ENCODE measurements around the gene CACNA1B.

The CACNA1B gene

GRCh38 chr9:137975527-137975913, 97.9 kb downstream of the CACNA1B start:
- no peak overlapping the region for H3K27ac ChIP-seq (ENCODE audit: low read length)
- no peaks in the 10 kb centered on the region for H3K27me3 ChIP-seq (ENCODE audit: insufficient read depth, low read length, poor library complexity)
- no peaks in the 10 kb centered on the region for H3K79me2 ChIP-seq (ENCODE audit: insufficient read depth, low read length)
- H3K4me3 ChIP-seq (ENCODE audit: low read depth in 1 of 2, low read length in 2 of 2) = no peak overlapping the region
- no peak overlapping the region for H2AFZ ChIP-seq (ENCODE audit: low read depth, low read length)
- ATAC-seq (ENCODE audit: insufficient read depth, low read depth) = no peak
- H3K4me1 ChIP-seq (ENCODE audit: insufficient read depth, low read length) = no peaks in the 10 kb centered on the region
- TF ChIP-seq, protein P1, sequence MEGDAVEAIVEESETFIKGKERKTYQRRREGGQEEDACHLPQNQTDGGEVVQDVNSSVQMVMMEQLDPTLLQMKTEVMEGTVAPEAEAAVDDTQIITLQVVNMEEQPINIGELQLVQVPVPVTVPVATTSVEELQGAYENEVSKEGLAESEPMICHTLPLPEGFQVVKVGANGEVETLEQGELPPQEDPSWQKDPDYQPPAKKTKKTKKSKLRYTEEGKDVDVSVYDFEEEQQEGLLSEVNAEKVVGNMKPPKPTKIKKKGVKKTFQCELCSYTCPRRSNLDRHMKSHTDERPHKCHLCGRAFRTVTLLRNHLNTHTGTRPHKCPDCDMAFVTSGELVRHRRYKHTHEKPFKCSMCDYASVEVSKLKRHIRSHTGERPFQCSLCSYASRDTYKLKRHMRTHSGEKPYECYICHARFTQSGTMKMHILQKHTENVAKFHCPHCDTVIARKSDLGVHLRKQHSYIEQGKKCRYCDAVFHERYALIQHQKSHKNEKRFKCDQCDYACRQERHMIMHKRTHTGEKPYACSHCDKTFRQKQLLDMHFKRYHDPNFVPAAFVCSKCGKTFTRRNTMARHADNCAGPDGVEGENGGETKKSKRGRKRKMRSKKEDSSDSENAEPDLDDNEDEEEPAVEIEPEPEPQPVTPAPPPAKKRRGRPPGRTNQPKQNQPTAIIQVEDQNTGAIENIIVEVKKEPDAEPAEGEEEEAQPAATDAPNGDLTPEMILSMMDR (IDR thresholded peaks at IDR 0.05; ENCODE audit: borderline replicate concordance, extremely low read depth, low read length, poor library complexity, severe bottlenecking) = no peak
- no peak for TF ChIP-seq EZH2 (IDR thresholded peaks at IDR 0.05; ENCODE audit: borderline replicate concordance, low read depth, low read length, severe bottlenecking)
- no peaks in the 10 kb centered on the region for H3K36me3 ChIP-seq (ENCODE audit: insufficient read depth, low read length)
- no peaks in the 10 kb centered on the region; the same call in 1 of the 2 replicates for H4K20me1 ChIP-seq (ENCODE audit: insufficient read depth, low read length)
- H3K4me2 ChIP-seq (ENCODE audit: insufficient read depth, low read length) = no peak overlapping the region
- no peak for DNase-seq
- no peaks in the 10 kb centered on the region for H3K9me3 ChIP-seq (ENCODE audit: insufficient read depth, low read length, severe bottlenecking)
- no peak overlapping the region for H3K9ac ChIP-seq (ENCODE audit: low read depth, low read length)

- H3K4me2 ChIP-seq (ENCODE audit: insufficient read depth, low read length) = no peak overlapping the region
- DNase-seq (no peak), ATAC-seq (ENCODE audit: insufficient read depth, low read depth) (no peak)
- no peaks in the 10 kb centered on the region for H3K9me3 ChIP-seq (ENCODE audit: insufficient read depth, low read length, severe bottlenecking)
- H3K4me1 ChIP-seq (ENCODE audit: insufficient read depth, low read length) = no peaks in the 10 kb centered on the region
- no peak overlapping the region for H2AFZ ChIP-seq (ENCODE audit: low read depth, low read length)
- no peaks in the 10 kb centered on the region; the same call in 1 of the 2 replicates for H4K20me1 ChIP-seq (ENCODE audit: insufficient read depth, low read length)
- H3K36me3 ChIP-seq (ENCODE audit: insufficient read depth, low read length) = no peaks in the 10 kb centered on the region
- no peak overlapping the region for H3K4me3 ChIP-seq (ENCODE audit: low read depth in 1 of 2, low read length in 2 of 2)
- no peak for TF ChIP-seq EZH2 (IDR thresholded peaks at IDR 0.05; ENCODE audit: borderline replicate concordance, low read depth, low read length, severe bottlenecking)
- TF ChIP-seq, protein P1 (IDR thresholded peaks at IDR 0.05; ENCODE audit: borderline replicate concordance, extremely low read depth, low read length, poor library complexity, severe bottlenecking) = no peak
- no peaks in the 10 kb centered on the region for H3K27me3 ChIP-seq (ENCODE audit: insufficient read depth, low read length, poor library complexity)
- H3K27ac ChIP-seq (ENCODE audit: low read length) = no peak overlapping the region
- H3K9ac ChIP-seq (ENCODE audit: low read depth, low read length) = no peak overlapping the region
- H3K79me2 ChIP-seq (ENCODE audit: insufficient read depth, low read length) = no peaks in the 10 kb centered on the region
Measured at GRCh38 chr9:137975936-137976565, 98.5 kb downstream of the CACNA1B start.

DNA sequence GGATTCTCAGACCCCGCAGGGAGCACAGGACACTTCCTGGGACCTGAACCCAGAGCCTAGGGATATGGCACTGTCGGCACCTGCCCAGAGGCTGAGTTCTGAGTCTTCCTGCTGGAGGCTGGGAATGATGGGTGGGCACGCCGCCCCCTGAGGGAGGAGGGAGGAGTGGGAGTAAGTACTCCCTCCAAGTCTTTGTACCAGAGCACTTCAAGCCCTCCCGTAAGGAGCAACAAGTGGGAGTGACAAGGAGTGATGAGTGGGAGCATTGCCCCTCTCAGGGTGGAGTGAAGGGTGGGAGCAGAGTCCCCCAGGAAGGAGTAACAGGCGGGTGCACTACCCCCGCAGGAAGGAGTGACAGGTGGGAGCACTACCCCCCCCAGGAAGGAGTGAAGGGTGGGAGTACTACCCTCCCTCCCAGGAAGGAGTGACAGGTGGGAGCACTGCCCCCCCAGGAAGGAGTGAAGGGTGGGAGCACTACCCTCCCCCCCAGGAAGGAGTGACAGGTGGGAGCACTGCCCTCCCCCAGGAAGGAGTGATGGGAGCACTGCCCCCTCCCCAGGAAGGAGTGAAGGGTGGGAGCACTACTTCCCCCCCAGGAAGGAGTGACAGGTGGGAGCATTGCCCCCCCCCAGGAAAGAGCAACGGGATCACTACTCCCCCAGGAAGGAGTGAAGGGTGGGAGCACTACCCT, 100.1 kb downstream of the CACNA1B start:
- DNase-seq (no peak), ATAC-seq (ENCODE audit: insufficient read depth, low read depth) (no peak)
- Histone ChIP-seq H3K27me3 (ENCODE audit: insufficient read depth, low read length, poor library complexity) (no peaks in the 10 kb centered on the region), H3K4me2 (ENCODE audit: insufficient read depth, low read length) (no peak overlapping the region), H3K4me3 (ENCODE audit: low read depth in 1 of 2, low read length in 2 of 2) (no peak overlapping the region), H3K79me2 (ENCODE audit: insufficient read depth, low read length) (no peaks in the 10 kb centered on the region), H2AFZ (ENCODE audit: low read depth, low read length) (no peak overlapping the region), H3K4me1 (ENCODE audit: insufficient read depth, low read length) (no peaks in the 10 kb centered on the region), H3K27ac (ENCODE audit: low read length) (no peak overlapping the region), H3K9me3 (ENCODE audit: insufficient read depth, low read length, severe bottlenecking) (no peaks in the 10 kb centered on the region), H3K9ac (ENCODE audit: low read depth, low read length) (no peak overlapping the region), H3K36me3 (ENCODE audit: insufficient read depth, low read length) (no peaks in the 10 kb centered on the region), H4K20me1 (ENCODE audit: insufficient read depth, low read length) (no peaks in the 10 kb centered on the region; the same call in 1 of the 2 replicates)
- no peak for TF ChIP-seq EZH2 (IDR thresholded peaks at IDR 0.05; ENCODE audit: borderline replicate concordance, low read depth, low read length, severe bottlenecking)
- TF ChIP-seq, protein P1 (IDR thresholded peaks at IDR 0.05; ENCODE audit: borderline replicate concordance, extremely low read depth, low read length, poor library complexity, severe bottlenecking) = no peak
